Left forelimb (tissue), 1 donor: ENCODE data around the gene SQOR.
A peak's percentile ranks its signal among the peaks of the same experiment; 100 is the strongest.

Experiments used
- DNase-seq: peaks from one replicate; pipeline ENCODE4 v3.0.0-alpha.2; 2018; ENCODE audit warnings: low spot score

The SQOR gene

DNA sequence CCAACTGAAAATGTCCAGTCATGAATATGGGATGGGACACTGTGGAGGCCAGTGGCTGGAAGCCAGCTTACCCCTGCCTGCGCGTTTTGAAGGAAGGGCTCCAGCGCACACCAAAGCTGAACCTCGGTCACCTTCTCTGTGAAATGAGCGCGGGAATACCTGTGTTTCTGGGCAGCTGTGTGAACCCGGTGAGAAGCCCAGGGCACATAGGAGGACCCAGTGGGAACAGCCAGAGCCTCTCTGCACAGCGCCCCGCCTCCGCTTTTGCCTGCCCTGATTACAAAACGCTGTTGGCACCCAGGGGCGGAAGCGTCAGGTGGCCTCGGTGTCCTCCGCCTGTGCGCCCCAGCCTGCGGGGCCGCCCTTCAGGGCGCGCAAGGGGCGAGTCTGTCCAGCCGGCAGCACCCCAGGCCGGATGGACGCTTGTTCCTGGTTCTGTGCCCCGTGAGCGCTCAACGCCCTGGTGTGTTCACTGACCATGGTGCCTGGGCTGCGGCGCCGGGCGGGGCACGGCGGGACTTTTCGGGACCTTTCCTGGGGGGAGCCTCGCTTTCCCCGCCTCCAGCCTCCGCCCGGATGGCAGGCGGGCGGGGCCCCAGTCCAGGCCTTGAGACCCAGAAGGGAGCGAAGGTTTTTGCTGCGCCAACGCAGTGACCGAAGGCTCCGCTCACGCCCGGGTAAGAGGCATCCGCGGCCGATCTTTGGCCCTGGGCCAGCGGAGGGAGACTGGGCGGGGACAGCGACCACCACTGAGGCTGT lies at the start of gene SQOR:
SQOR (plus strand) TSS at position 598 of the 759 bp plus-strand sequence. CDS start 23,895 bp downstream, outside the sequence.
- DNase-seq, result peak; percentile 74

DNA sequence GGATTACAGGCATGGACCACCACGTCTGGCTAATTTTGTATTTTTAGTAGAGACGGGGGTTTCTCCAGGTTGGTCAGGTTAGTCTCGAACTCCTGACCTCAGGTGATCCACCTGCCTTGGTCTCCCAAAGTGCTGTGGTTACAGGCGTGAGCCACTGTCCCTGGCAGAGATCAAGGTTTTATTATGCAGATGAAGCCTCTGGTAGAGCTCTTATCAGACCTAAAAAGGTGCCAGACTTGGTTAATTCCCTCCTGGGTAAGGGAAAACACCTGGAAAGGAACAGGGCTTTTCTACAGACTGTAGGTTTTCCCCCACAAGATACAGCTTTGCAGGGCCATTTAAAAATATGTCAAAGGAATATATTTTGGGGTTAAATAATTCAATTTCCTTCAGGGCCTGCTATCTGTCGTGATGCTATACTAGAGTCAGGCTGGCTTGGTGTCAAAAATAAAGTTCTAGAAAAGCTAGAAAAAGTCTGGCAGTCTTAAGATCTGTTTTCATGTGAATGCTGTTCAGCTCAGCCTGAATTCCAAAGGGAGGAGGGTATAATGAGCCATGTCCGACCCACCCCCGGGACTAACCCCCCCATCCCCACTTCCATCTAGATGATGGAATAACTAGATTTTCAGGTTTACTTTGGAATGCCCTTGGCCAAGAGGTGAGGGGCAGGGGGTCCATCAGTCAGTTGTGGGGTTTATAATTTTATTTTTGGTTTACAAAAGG lies 49.6 kb upstream of the SQOR start:
- DNase-seq, result no peak

- DNase-seq, result no peak
Observed at GRCh38 chr15:45586125-45586524, 48.7 kb upstream of the SQOR start.

DNA sequence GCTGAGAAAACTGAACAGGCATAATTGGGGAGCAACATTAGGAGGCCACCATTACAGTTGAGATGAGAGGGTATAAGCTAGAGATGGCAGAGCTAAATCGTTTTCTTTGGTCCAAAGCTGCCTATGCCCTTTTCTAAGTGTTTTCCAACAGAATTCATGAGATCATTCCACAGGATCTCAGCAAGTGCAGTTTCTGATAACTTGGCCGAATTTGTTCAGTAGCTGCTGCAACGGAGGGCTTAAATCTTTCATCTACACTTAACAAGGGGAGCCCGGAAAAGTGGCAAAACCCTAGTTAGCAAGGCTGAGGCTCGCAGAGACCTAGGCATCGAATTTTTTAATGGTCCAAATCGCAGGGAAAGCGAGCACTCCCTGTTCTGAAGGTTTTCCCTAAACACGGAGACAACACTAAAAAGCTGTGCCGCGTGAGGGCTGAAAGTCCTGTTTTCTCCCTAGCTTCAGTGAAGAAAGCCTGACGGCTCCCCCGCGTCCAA lies 48.2 kb upstream of the SQOR start:
- DNase-seq, result no peak

- peak; percentile 96 for DNase-seq
Observed at GRCh38 chr15:45587095-45587862, 47.5 kb upstream of the SQOR start, which contains the start of gene BLOC1S6. BLOC1S6 (plus strand) TSS chr15:45587379; CDS start chr15:45587444, 65 bp downstream.

DNA sequence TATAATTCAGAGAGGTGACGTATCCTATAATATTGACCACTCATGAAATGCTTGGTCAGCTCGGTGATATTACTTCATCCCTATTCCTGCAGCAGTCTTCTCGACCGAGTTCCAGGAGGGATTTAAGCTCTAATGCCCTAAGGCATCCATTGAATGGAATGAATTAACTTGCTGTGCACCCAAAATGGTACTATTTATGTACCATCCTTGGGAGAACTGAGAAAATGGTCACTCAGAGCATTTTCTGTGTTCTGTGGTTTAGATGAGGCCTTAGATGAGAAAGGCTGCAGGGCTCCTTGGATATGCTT lies 47.0 kb upstream of the SQOR start:
- no peak for DNase-seq

GRCh38 chr15:45588219-45588875 lies 46.5 kb upstream of the SQOR start:
- DNase-seq, result no peak

GRCh38 chr15:45589256-45589655 lies 45.6 kb upstream of the SQOR start:
- DNase-seq, result no peak

DNA sequence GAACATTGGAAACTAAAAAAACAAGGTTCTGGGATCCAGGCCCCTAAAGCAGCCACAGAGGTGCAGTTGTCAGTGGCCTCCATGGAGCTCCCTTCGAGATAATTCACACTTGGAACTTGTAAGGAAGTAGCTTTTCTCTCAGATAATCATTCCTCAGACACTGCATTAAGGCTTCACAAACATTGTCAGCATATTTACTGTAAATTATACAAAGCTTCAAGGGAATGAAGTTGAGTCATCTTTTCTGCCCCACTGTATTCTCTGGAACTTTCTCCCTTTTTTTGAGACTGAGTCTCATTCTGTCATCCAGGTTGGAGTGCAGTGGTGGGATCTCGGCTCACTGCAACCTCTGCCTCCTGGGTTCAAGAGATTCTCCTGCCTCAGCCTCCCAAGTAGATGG lies 40.5 kb upstream of the SQOR start:
- no peak for DNase-seq

- DNase-seq, result no peak
Observed at GRCh38 chr15:45594835-45595530, 39.8 kb upstream of the SQOR start.

- DNase-seq, result no peak
Observed at GRCh38 chr15:45603881-45604280, 30.9 kb upstream of the SQOR start.

DNA sequence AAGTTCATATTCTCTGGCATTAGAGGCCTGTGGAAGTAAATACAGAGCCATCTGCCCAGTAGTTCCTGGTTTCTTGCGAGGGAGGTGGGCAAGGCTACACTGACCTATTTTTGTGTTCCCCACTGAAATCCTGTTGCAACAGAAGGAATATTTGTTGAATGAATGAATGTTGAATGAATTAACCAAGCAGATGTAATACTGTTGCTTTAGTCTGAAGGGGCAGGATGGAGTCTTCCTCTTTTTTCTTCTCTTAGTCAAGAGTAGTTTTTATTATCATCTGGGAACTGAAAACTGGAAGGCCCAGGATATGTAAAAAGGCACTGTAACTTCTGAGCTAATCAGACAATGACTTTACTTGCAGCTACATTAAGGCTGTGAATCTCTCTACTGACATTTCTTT lies 30.5 kb upstream of the SQOR start:
- no peak for DNase-seq

- no peak for DNase-seq
Observed at GRCh38 chr15:45606413-45606812, 28.4 kb upstream of the SQOR start.

DNA sequence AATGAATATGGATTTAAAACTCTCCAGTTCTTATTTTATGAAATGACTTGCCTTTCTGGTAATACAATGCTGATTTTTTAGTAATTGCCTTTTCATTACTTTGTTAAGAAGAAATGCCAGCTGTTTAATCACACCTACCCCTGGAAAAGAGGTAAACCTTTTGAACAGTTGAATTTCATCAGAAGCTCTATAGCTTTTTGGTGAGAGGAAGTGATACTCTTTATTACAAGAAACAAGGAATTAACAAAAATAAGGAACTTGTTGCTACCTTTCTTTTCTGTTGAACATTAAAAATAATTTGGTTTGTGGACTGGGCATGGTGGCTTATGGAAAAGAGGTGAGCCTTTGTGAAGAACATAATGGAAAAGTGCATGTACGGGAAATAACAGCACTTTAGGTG lies 28.0 kb upstream of the SQOR start:
- no peak for DNase-seq

DNA sequence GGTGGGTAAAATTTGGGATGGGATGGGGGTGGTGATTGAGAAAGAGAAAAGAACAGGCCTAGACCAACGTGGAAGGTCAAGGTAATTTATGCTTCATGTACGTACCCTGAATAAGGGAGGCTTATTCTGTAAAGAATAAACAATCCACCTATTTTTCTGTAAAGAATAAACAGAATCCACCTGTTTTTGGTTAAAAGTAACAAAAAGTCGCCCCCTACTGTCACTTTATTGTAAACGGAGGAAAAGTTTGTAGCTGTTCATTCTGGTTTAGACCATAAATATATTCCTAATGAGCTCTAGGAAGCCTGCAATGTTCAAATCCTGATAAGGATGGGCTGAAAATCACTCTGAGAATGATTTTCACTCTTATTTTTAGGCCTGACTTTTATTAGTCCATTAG lies 23.5 kb upstream of the SQOR start:
- no peak for DNase-seq

- no peak for DNase-seq
Observed at GRCh38 chr15:45612790-45613415, 21.9 kb upstream of the SQOR start.

DNA sequence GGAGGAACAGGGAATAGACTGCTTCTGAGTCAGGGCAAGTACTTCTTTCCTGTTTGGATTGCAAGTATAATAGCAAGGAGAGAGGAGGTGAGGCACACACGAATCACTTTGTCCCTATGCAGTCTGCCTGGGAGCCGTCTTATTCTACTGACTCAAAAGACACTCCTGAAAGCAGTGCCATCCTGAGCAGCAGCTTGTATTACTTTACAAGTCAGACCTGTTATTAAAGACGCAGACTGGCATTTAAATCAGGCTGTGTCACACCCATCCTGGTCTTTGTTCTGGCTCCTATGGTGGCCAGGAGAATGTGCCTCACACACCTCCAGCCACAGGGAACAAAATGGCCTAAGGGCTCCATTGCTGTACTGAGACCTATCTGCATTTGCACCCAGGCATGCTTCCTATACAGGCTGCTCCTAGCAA lies 17.9 kb upstream of the SQOR start:
- no peak for DNase-seq

- DNase-seq, result no peak
Observed at GRCh38 chr15:45618813-45619212, 16.0 kb upstream of the SQOR start.

GRCh38 chr15:45628136-45628535 lies 6.7 kb upstream of the SQOR start:
- DNase-seq, result no peak

DNA sequence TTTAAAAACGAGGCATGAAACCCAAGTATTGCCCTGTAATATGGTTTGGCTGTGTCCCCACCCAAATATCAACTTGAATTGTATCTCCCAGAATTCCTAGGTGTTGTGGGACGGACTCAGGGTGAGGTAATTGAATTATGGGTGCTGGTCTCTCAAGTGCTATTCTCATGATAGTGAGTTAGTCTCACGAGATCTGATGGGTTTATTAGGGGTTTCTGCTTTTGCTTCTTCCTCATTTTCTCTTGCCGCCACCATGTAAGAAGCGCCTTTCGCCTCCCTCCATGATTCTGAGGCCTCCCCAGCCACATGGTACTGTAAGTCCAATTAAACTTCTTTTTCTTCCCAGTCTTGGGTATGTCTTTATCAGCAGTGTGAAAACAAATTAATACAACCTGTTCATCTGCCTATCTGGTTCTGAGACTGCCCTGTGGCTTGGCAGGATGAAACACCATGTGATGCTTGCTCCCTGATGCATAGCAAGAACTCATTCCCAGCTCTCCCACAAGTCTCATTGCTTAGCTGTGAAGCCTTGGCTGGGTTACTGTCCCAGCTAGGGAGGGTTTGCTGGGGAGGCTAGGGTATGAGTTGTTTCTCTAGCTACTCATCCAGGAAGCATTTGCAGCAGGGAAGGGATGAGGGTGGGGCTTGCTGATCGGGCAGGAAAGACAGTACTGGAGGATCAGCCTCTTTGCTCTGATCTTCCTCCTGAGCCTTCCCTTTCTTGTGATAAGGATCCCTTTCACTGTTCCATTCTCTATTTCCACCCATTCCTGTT lies 3.7 kb upstream of the SQOR start:
- DNase-seq, result no peak
